D721Med (cell line): ENCODE results near the gene RBM4.

Experiments used
- DNase-seq: peaks from one replicate; pipeline ENCODE4 v3.0.0; 2011; ENCODE audit warnings: low spot score; ENCODE audit not compliant: insufficient read length
- FAIRE-seq: peaks from 2 replicates; lab custom pipeline; 2011; peaks lifted over from hg19 to GRCh38; lab: Jason Lieb, UNC
- CTCF ChIP-seq: IDR thresholded peaks from 2 replicates; pipeline ENCODE4 v1.5.1; 2012; ENCODE audit warnings: mild to moderate bottlenecking, control low read depth; ENCODE audit not compliant: insufficient read depth; ENCODE audit errors: missing control alignments

RBM4 gene

GRCh38 chr11:66691311-66691980 lies 52.9 kb downstream of the RBM4 start:
- no peak for DNase-seq
- FAIRE-seq = no peak
- no peak for TF ChIP-seq CTCF

GRCh38 chr11:66692446-66692845 lies 53.9 kb downstream of the RBM4 start:
- DNase-seq = no peak
- no peak for TF ChIP-seq CTCF
- no peak for FAIRE-seq

- TF ChIP-seq CTCF = no peak
- no peak for DNase-seq
- FAIRE-seq = no peak
Observed at GRCh38 chr11:66692871-66693331, 54.4 kb downstream of the RBM4 start.

- no peak for TF ChIP-seq CTCF
- no peak for FAIRE-seq
- DNase-seq = no peak
Observed at GRCh38 chr11:66693356-66694055, 55.0 kb downstream of the RBM4 start.

- no peak for TF ChIP-seq CTCF
- DNase-seq = no peak
- no peak for FAIRE-seq
Observed at GRCh38 chr11:66694056-66694410, 55.5 kb downstream of the RBM4 start.

- peak; percentile 94 for TF ChIP-seq CTCF
- DNase-seq (peak; percentile 80), FAIRE-seq (no peak)
Observed at GRCh38 chr11:66694732-66695207, 56.3 kb downstream of the RBM4 start.
